Stimulated activated CD8-positive, alpha-beta memory T cell treated with anti-CD3 and anti-CD28 coated beads, Interleukin-2, amount 100 ng/mL, for 48 hours (primary cell): ENCODE data around the gene NUFIP2.
"Not testable (repeated sequence)": the region's sequence is repeated elsewhere in the genome, so short reads cannot be mapped to it uniquely, and the experiment has no call there.

Source experiments
- DNase-seq, 2 donors: peaks; one replicate each; pipeline ENCODE4 v3.0.0-alpha.2; 2020; ENCODE audit warnings: low read depth in 2 of 2

NUFIP2 gene

DNA sequence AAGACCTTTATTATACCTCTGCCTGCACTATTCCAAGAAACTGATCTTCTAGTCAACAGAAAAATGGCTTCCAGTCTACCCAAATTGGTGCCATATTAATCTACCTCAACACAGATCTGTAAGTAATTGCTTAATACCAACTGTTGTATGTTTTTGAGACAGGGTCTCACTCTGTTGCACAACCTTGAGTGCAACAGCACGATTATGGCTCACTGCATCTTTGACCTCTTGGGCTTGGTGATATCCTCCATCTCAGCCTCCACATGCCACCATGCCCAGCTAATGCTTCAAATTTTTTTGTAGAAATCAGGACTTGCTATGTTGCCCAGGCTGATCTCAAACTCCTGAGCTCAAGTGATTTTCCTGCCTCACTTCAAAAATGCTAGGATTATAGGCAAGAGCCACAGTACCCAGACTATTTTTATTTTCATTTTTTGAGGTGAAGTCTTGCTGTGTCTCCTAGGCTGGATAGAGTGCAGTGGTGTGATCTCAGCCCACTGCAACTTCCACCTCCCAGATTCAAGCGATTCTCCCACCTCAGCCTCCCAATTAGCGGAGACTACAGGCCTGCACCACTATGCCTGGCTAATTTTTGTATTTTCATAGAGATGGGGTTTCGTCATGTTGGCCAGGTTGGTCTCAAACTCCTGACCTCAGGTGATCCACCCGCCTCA, 14.4 kb downstream of the NUFIP2 start:
- no peak for DNase-seq

DNA sequence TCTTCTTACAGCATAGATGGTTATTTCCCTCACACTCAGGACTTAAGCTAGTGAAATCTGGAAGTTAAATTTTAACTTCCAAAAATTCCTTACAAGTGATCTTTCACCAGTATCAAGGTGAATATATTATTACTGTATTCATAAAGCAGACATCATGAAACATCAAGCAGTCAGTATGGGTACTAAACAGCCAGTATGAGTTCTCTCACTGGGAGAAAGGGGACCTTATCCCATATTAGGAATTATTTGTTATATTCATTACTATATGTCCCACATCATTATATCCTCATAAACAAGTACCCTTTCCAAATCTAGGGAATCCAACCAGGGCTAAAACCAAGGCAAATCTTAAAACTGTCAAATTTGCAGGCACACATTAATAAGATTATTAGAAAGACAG, 15.3 kb downstream of the NUFIP2 start:
- DNase-seq = no peak

DNA sequence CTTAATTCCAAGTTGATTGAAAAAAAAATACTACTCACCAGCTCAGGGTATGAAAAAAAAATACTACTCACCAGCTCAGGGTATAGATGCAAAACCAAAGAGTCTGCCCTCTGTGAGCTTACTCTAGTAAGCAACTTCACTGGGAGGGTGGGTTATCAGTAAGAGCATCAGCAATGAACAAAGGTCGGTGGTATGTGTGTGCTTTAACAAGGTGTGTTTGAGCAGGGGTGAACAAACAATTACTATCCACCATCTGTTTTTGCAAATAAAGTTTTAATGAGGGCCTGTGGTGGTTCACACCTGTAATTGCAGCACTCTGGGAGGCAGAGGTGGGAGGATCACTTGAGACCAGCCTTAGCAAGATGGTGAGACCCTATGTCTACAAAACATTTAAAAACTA, 20.0 kb downstream of the NUFIP2 start:
- no peak for DNase-seq

DNA sequence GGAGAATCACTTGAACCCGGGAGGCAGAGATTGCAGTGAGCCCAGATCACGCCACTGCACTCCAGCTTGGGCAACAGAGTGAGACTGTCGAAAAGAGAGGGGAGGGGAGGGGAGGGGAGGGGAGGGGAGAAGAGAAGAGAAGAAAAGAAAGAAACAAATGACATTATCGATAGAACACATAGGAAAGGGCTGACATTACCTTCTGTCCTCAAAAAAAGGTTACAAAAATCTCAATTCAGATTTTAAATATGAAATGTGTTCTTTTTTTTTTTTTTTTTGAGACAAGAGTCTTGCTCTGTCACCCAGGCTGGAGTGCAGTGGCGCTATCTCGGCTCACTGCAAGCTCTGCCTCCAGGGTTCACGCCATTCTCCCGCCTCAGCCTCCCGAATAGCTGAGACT, 22.0 kb downstream of the NUFIP2 start:
- DNase-seq = not testable (repeated sequence)

DNA sequence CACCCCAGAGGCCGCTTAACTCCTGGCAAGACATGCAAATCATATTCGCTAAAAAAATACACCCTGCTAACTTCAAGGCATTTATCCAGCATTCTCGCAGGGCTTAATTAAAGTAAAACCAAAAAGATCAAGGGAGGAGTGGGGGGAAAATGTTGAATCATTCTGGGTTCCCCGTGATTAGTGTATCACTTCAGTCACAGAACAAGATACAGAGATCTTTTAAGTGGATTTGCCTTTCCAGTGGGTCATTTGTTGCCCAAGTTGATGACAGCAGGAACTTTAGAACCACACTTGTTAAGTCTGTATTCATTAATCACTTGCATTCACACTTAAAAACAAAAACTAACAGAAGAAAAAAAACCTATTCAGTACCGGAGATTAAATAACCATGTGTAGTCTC, 30.0 kb downstream of the NUFIP2 start:
- DNase-seq = no peak

DNA sequence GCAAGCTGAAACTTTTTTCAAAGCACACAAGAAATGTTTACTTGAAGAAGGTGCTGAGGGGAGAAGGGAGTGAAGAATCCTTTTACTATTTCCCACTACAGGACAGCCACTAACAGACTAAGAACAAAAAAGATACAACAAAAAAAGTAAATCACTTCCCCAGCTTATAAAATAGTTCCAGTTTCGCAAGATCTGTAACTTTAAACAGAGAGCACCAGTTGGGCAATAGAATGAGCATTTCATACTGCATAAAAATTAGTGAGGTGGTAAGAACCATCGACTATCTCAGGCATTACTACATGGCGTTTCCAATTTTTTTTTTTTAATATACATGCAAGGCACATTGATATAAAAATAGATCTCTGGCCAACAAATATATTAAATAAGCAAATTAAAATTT, 36.2 kb downstream of the NUFIP2 start:
- no peak for DNase-seq

DNA sequence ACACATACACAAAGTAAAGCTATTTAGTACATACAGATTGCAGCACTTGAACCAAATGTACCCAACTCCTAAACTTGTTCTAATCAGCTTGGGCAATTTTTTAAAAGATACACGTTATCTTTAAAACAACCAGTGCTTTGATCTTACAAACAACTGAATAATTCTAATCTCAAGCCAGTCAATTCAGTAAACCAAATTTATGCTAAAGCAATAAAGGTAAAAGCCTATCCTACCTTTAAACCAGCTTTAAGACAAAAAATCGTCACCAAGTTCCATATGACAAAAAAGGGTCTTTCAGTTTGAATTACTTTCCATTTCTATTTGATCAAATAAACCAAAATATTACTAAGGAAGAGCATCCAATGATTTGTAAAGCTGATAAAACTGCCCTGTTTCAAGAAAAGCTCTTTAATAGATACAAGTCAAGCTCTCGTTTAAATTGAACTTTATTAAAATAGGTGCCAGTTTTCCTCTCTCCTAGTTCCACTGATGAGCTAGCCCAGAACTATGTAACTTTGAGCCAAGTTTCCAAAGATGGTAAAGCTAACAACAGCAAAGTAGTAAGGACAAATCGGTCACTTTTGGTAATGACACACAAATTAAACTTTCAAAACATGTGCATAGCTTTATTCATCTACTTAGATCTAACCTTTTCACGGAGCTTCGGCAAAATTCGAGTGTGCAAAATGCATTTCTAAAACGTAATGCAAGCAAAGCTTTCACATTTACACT, 37.0 kb downstream of the NUFIP2 start:
- no peak for DNase-seq

DNA sequence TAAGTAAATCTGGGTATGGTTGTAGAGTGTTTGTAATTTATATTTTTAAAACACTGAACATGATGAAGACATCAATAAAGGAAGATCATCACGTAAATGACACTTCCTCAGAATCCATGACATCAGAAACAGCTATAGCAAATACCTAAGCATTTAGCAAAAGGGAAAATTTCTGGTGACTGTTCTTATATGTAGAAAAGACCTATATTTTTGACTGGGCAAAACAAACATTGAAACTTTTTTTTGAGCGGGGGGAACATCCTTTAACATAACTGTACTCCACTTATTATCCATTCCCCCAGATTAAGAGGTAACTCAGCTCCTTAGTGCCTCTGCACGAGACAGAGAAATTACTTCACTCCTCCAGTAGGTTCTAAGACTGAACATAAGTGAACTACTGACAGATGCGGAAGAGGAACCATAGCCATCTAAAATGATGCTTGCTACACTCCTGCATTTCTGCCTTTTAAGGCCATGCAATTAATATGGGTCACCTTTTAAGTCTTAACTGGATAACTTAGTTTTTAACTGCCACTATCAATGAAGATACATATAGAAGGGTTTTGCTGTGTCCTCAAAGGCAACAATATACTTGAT, 37.9 kb downstream of the NUFIP2 start:
- DNase-seq = no peak

DNA sequence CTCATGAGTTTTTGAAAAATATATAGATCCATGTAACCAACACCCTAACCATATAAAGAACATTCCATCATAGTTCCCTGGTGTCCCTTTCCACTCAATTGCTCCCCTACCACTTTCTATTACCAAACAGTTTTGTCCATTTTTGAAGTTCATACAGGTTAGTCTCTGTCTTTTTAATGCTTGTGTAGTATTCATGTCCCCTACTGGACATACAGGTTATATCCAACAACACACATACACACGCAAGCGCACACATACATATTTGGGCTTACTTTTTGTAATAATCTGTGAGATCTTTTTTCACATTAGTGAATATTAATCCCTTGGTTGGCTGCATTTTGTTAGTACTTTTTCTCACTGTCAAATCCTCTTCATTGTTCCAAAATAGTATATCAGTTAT, 40.9 kb downstream of the NUFIP2 start:
- DNase-seq = no peak

DNA sequence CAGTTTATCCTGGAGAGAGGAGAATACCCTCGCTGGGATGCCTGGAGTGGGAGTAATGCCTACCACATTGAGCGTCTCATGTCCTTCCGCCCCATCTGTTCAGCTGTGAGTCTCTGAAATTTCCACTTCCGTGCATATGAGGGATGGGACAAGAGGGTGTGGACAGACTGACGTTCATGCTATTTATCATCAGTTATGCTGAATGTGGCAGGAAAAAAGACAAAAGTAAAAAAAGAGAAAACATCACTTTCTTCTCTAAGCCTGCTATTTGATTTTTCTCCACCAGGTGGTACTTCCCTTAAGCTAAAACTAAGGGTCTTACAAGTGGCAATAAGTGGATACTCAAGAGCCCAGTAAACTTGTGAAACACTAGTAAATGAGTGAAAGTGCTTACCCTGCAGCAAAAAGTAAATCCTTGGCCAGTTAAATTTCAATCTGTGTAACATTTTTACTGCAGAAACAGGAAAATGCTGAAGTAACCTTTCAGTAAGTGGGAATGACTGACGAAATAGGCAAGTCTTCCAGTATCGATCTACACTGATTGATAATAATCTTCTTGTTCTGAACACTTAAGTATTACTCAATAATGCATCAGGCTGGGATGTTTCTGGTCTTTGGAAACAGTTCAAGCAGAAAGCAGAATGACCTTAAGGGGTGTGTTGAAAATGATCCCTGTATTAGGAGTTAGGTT, 41.7 kb downstream of the NUFIP2 start:
- DNase-seq = no peak

DNA sequence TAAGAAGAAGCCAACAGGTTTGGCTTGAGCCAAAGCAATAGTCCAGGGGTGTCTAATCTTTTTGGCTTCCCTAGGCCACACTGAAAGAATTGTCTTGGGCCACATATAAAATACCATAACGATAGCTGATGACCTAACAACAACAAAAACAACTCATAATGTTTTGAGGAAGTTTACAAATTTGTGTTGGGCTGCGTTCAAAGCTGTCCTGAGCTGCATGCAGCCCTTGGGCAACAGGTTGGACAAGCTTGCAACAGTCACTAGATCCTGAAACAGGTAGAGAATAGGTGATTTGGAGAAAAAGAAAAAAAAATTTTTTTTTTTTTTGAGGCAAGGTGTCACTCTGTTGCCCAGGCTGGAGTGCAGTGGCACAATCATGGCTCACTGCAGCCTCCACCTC, 42.8 kb downstream of the NUFIP2 start:
- DNase-seq = no peak

DNA sequence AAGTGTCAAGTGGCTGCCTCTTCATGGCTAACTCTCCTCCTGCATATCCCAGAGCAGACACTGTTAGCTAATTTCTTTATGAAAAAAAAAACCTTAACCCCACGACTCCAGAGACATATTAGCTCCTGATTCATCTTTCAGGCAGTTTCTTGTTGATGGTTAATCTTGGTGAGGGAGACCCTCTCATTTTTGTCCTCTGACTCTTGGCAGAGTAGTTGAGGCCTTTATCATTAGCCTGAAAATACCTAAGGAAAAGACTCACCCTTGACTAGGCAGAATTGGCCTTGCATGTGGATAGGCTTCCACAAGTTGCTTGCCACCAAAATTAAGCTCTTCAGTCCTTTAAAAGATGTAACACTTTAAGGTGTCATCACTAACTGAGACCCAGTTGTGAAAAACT, 43.3 kb downstream of the NUFIP2 start:
- DNase-seq = no peak

DNA sequence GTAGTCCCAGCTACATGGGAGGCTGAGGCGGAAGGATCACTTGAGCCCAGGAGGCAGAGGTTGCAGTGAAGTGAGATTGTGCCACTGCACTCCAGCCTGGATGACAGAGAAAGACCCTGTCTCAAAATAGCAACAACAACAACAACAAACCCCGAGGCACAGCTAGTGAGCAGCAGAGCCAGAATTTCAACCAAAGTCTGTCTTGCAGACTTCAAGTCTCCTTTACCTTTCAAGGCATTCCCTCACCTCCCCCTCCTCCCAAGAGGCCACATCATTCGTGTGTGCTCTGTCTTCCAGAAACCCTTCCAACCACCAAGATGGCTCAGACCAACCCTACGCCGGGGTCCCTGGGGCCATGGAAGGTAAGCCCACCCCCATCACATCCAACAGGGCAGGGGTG, 45.1 kb downstream of the NUFIP2 start:
- DNase-seq = no peak

DNA sequence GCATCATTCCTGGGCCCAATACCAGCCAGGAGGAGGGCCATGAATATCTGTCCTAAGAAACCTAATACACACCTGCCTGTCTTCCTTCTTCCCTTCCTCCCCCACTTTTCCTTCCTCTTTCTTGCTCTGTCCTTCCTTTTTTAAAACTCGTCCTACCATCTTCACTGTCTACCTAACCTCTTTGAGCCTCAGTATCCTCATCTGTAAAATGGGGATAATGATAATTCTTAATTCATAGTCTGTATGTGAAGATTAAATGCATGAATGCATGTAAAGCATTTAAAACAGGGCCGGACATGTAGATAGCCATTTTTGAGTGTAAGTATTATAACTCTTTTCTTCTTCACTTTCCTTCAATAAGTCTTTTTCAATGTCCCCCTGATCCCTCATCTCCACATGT, 46.7 kb downstream of the NUFIP2 start:
- no peak for DNase-seq

DNA sequence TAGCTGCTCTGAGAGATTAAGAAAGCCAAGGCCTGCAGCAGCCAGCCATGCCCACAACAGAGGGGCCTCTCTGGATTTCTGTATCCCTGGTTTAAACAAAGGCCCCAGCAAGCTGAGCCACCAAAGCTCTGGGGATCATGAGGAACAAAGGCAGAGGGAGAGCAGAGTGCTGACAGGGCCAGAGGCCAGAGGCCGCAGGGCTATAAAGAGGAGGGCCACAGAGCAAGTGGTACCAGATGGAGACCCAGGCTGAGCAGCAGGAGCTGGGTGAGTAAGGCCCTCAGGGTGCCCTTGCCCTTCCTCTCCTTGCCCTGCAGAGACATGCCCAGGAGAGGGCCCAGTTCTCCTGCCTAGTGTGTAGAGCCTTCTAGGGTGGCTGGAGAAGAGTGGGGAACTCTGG, 47.3 kb downstream of the NUFIP2 start, which contains the start of gene CRYBA1:
Gene CRYBA1 (plus strand): TSS at position 232 of the 400 bp plus-strand sequence. CDS start 5 bp downstream, at position 237.
- DNase-seq = no peak

DNA sequence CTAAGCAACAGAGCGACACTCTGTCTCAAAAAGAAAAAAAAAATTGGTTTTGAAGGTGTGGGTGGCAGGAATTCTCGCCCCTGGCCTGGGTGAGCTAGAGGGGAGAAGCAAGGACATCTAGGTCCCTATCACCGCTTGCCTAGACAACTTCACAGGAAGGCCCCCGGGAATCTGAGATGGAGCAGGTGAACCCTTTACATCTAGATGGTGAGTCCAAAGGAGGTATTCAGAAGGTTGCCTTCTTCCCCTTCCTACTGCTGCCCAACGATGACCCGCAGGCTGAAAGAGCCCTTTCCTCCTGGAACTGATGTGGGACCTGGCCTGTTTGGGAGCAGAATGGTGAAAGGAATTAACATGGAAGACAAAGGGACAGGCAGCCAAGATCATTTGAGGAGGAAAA, 48.5 kb downstream of the NUFIP2 start:
- DNase-seq = no peak

DNA sequence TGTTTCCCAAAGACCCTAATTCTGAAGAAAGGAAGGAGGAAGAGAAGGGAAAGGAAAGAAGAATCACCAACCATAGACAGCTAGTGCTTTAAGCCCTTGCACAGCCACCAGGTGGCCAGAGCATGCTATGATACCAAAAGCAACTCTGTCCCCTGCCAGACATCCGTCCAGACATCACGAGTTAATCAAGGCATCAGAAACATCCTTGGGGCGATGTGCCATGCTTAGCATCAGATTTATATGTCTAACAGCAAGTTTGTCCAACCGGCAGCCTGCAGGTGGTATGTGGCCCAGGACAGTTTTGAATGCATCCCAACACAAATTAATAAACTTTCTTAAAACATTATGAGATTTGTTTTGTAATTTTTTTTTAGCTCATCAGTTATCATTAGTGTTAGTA, 50.2 kb downstream of the NUFIP2 start:
- no peak for DNase-seq

DNA sequence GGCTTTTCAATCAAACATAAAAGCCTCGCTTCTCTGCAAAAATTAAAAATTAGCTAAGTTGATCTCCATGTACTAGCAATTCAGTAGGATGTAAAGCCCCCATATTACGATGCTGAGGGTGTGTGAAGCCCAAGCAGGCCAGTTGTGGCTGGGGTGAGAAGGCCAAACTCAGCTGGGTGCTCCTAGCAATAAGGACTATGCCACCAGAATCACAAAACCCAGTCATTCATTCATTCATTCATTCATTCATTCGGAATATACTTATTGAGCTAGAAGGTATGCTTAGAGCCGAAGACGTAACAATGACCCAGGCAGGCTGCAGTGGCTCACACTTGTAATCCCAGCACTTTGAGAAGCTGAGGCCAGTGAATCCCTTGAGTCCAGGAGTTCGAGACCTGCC, 51.2 kb downstream of the NUFIP2 start:
- no peak for DNase-seq

DNA sequence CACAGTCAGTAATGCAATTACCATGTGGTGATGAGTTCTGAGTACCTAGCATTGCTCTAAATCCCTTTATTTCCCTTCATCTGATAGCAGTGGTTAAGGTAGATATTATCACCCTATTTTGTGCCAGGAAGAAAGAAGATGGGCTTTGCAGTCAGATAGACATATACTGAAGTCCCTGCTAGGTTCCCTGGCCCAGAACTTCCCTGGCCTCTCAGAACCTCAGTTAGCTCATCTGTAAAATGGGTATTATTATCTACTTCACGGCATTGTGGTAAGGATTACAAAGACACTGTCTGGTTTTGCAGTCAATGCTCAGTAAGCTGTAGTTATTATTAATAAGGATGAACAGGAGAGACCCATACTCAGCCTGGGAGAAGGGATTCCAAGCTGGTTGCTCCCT, 51.9 kb downstream of the NUFIP2 start:
- DNase-seq = no peak

DNA sequence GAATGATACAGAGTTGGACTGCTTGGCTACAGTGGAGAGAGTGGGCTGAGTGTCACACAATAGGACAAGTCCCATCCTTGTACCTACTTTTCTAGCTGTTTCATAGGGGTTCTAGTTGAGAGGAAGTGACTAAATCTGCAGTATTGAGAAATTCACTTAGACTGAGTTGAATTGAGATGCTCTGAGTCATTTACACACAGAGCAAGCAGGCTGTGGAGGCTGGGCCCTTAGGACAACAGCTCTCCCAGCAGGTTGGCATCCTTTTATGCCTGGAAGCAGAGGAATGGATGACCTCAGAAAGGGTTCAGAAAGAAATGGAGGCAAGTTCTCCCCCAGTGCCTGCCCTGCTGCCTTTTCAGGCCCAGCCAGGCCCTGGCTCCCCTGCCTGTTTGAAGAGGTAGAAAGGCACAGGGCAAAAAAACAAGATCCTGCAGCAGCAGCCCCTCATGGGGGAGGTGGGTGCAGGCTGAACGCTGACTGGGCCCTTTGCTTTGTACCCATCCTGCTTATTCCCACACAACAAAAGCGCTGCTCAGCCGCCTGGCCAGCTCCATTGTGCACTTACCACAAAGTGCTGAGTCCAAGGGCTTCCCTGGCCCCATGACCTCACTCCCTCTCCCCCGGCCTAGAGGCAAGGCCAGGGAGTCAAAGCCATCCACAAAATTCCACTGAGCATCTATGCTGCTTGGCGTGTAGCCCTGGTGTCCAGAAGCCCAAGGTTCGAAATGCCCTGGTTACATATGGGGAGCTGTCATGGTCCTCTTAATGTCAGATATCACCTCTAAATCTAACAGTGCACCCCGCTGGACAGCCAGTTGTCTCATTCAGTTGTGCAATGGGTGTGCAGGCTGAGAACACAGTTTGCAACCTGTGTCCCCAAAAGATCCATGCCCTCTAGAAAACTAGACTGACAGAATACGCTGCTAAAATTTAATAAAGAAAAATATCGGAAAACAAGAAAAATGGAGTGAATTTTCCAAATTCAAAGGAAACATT, 52.7 kb downstream of the NUFIP2 start:
- DNase-seq = no peak

DNA sequence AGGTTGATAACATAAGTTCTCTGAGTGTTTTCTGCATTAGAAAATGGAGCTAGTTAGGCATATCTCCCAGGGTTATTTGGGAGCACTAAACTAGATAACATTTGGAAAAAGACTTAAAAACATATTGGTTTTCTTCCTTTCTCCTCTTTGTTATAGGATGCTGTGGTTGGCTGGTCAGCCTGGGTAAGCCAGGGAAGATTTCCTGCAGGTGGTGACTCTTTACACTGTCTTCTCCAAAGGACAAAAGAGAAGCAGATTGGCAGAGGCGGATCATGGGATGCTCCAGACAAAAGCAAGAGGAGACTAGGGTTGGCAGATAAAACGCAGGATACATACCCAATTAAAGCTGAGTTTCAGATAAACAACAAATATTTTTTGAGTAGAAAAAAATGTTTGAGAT, 53.5 kb downstream of the NUFIP2 start:
- DNase-seq = no peak
